ENCODE data around the gene PLPP1.

- TF ChIP-seq CTCF (IDR thresholded peaks at IDR 0.05; ENCODE audit: low read length) = no peak
- TF ChIP-seq EZH2phosphoT487 (IDR thresholded peaks at IDR 0.05; ENCODE audit: low read length) = no peak
Observed at GRCh38 chr5:55492449-55492848, 42.3 kb downstream of the PLPP1 start.
